ENCODE results near the gene PAGE2B.

GRCh38 chrX:55026143-55026542 is 48.7 kb upstream of the PAGE2B start:
- TF ChIP-seq CTBP1 (IDR thresholded peaks at IDR 0.05; ENCODE audit: borderline replicate concordance) (no peak), TFAP4 (CRISPR knock-in tag; IDR thresholded peaks at IDR 0.05; ENCODE audit: borderline replicate concordance) (no peak), KDM1A (IDR thresholded peaks at IDR 0.05) (no peak), PHF8 (IDR thresholded peaks at IDR 0.05; ENCODE audit: borderline replicate concordance, low read length) (no peak), CTCF (IDR thresholded peaks at IDR 0.05 in 2 of 3, conservative IDR thresholded peaks at IDR 0.05 in 1 of 3; ENCODE audit: insufficient read depth in 2 of 3, low read depth in 1 of 3, low read length in 3 of 3) (no peak), NFIC (IDR thresholded peaks at IDR 0.05) (no peak), ZNF57 (CRISPR knock-in tag; IDR thresholded peaks at IDR 0.05) (no peak), KAT2B (IDR thresholded peaks at IDR 0.05; ENCODE audit: low read depth, low read length) (no peak), RNF2 (IDR thresholded peaks at IDR 0.05) (no peak), POLR2AphosphoS5 (IDR thresholded peaks at IDR 0.05; ENCODE audit: control insufficient read depth, insufficient read depth, low read depth, low read length) (no peak), EGR1 (conservative IDR thresholded peaks at IDR 0.05) (no peak), RAD21 (CRISPR knock-in tag; conservative IDR thresholded peaks at IDR 0.05 in 1 of 2, IDR thresholded peaks at IDR 0.05 in 1 of 2) (no peak)
